ENCODE data around the gene SPOP.
"Not testable (repeated sequence)": the region's sequence is repeated elsewhere in the genome, so short reads cannot be mapped to it uniquely, and the experiment has no call there.

SPOP gene

DNA sequence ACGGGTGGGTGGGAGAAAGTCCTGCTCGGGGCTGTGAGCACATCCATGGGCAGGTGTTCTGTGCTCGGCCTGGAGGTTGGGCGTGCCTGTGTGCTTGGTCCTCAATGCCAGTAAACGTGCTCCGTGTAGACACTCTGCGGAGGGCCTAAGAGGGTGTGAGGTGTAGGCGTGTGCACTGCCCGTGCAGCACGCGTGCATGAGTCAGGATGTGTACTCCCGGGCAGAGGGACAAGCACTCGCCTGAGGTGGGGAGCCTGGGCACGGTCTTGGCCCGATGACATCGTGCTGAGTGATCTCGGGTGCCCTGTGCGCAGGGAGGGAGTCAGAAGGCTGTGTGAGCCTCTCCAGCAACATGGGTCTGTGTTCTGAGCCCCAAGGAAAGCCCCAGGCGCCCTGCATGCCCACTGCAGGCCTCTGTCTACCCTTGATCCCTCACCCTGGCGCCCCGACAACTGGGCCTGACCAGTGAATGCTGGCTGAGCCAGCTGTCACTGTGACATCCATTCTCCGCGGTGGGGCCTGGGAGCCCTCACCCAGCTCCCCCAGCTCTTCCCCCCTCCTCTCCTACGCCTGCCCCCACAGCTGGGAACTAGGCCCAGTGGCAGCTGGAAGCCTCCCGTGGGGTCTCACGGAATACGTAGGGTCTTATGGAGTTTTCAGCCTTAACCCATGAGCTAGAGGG, 125.7 kb downstream of the SPOP start:
- TF ChIP-seq, protein P1, sequence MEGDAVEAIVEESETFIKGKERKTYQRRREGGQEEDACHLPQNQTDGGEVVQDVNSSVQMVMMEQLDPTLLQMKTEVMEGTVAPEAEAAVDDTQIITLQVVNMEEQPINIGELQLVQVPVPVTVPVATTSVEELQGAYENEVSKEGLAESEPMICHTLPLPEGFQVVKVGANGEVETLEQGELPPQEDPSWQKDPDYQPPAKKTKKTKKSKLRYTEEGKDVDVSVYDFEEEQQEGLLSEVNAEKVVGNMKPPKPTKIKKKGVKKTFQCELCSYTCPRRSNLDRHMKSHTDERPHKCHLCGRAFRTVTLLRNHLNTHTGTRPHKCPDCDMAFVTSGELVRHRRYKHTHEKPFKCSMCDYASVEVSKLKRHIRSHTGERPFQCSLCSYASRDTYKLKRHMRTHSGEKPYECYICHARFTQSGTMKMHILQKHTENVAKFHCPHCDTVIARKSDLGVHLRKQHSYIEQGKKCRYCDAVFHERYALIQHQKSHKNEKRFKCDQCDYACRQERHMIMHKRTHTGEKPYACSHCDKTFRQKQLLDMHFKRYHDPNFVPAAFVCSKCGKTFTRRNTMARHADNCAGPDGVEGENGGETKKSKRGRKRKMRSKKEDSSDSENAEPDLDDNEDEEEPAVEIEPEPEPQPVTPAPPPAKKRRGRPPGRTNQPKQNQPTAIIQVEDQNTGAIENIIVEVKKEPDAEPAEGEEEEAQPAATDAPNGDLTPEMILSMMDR (IDR thresholded peaks at IDR 0.05; ENCODE audit: low read depth, low read length): no peak

DNA sequence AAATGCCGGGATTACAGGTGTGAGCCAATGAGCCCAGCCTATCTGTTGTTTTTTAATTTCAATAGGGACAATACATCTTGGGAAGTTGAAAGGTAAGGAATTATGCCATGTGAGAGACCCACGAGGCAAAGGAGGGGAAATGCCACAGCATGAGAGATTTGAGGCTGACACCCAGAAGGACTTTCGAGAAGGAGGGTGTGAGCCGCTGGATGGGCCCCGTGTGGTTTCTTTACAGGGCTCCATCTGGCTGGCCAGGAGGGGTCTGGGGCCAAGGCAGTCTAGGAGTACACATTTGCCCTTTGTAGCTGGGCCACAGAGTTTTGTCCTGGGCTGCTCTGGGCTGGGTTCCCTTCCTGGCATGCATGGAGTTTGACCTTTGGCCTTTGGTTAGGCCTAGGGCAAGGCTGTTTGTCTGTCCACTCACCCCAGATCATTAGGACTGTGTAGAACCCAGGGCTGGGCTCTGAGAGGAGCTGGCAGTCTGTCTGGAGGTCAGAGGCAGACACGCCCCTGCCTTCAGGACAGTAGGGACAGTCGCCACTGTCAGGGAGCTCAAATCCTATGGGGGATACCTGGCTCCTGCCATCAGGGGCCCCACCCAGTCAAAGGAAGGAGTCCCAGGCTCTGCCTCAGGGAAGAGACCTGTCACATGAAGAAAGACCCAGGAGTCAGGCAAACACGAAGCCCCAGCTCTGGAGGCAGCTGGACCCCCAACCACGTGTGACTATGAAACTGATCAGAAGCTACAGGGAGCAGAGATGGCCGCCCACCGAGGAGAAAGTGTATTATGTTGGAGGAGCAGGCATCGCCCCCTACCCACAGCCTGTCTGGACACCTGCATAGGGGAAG, 126.5 kb downstream of the SPOP start:
- H3K4me3 ChIP-seq (ENCODE audit: low read depth, low read length): no peak overlapping the region
- TF ChIP-seq, protein P1 (IDR thresholded peaks at IDR 0.05; ENCODE audit: low read depth, low read length): no peak

More for the DNA sequence above, 125.7 kb downstream of the SPOP start:
- no peak overlapping the region for H3K4me3 ChIP-seq (ENCODE audit: low read depth, low read length)

DNA sequence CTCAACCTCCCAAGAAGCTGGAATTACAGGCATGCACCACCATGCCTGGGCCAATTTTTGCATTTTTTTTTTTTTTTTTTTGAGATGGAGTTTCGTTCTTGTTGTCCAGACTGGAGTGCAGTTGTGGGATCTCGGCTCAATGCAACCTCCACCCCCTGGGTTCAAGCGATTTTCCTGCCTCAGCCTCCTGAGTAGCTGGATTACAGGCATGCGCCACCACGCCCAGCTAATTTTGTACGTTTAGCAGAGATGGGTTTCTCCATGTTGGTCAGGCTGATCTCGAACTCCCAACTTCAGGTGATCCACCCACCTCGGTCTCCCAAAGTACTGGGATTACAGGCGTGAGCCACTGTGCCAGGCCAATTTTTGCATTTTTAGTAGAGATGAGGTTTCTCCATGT, 127.1 kb downstream of the SPOP start:
- H3K4me3 ChIP-seq (ENCODE audit: low read depth, low read length): not testable (repeated sequence)

DNA sequence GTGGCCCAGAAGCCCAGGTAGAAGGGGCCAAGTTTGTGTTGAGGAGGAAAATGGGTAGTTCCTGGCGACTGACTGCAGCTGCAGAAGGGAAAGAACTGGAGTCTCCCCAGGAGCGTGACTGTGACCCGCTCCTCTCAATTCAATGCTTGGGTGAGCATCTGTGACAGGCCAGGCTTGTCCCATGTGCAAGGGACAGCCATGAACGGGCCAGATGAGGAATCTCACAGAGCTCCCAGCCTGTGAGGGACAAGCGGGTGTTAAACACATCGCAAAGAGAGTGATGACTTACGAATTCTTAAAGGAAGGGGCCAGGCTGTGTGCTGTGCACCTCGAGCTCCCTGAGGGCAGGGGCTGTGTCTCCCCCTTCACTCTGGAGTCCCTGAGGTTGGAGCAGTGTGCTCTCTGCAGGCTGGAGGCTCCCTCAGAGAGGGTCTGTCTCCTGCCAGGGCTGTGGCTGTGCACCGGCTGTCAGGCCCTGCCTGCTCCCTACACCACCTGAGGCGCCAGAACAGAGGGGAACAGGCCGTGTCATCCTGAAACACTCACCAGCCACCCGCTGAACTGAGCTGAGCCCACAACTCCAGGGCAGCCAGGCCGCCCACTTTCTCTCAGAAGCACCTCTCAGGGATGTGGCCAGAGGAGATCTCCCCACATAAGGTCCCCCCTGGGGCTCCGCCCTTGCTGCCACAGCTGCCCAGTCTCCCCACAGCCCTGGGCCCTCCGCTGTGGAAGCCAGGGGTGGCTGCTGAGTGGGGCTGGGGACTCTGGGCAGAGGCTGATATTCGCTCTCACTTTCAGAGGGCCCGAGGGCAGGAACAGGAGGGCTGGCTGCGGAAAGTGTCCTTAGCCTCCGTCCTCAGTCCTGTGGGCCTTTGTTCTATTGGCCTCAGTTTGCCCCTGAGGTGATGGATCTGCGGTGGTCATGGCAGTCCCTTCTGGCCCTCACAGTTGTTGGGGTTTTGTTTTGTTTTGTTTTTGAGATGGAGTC, 127.9 kb downstream of the SPOP start:
- TF ChIP-seq, protein P1 (IDR thresholded peaks at IDR 0.05; ENCODE audit: low read depth, low read length): no peak
- no peak overlapping the region for H3K4me3 ChIP-seq (ENCODE audit: low read depth, low read length)

DNA sequence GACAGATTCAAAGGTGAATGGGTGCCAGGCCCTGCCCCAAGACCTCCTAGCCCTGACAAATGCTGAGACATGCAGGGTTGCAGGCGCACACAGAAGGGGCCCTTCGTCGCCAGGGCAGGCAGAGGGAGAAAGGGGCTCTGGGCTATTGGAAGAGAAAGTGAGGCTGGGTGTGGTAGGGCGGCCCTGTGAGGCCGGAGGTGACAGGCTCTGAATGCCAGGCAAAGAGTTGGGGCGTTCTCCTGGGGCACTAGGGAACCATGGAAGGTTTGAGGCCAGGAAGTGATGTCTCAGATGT, 128.6 kb downstream of the SPOP start:
- TF ChIP-seq, protein P1 (IDR thresholded peaks at IDR 0.05; ENCODE audit: low read depth, low read length): no peak
- H3K4me3 ChIP-seq (ENCODE audit: low read depth, low read length): no peak overlapping the region

All from WI38 (cell line).